Adrenal gland (tissue), 5 donors: Measurements from ENCODE around the gene CEP131.

ENCODE experiments used
- CTCF ChIP-seq, 6 experiments: fragments of 450-650 bp in 4 of 6; fragments of 200-600 bp in 2 of 6; sonication (generic) in 1 of 6; IDR thresholded peaks; 1 replicate in 5 of 6; 2 replicates in 1 of 6; pipeline versions ENCODE4 v1.5.1 to v1.8.0; 2016 to 2021; ENCODE audit warnings: antibody characterized with exemption in 6 of 6, mild to moderate bottlenecking in 2 of 6, moderate library complexity in 1 of 6
- POLR2A ChIP-seq, 2 donors: fragments of 450-650 bp; IDR thresholded peaks; one replicate each; pipeline ENCODE4 v1.6.1; 2017; ENCODE audit warnings: antibody characterized with exemption in 2 of 2, mild to moderate bottlenecking in 2 of 2, moderate library complexity in 1 of 2
- donor health status: DM: no; HTN: no; CAD: no.

- no peak for TF ChIP-seq POLR2A (IDR thresholded peaks at IDR 0.05)
- no peak for TF ChIP-seq CTCF (IDR thresholded peaks at IDR 0.05)
Observed at GRCh38 chr17:81210868-81211267, 11.9 kb downstream of the CEP131 start.
